BJ (cell line): ENCODE measurements around the gene OMA1. TPM values are rescaled to one million over a fixed set of nuclear protein-coding genes. Genes with fewer than 3 reads are reported as not detected.

ENCODE experiments used
- CTCF ChIA-PET: fragments of 350-600 bp; formaldehyde crosslinking; extraction: SDS; loops from one replicate; lab custom pipeline; 2021; ENCODE audit warnings: antibody characterized with exemption, inconsistent platforms; lab: Yijun Ruan, JAX
- POLR2A ChIA-PET: fragments of 300-600 bp; sonication (Branson Sonifier 250); formaldehyde crosslinking; extraction: SDS; loops from one replicate; lab custom pipeline; 2021; ENCODE audit warnings: antibody characterized with exemption; lab: Charles Lee
- DNase-seq: peaks from one replicate; pipeline ENCODE4 v3.0.0-alpha.2; 2011; ENCODE audit warnings: low read depth
- H3K27me3 ChIP-seq: 2 replicates; pipeline ENCODE4 v1.6.0; 2011; ENCODE audit warnings: low read length; ENCODE audit not compliant: control insufficient read depth, insufficient read depth
- H3K36me3 ChIP-seq: 2 replicates; pipeline ENCODE4 v1.5.1; 2011; ENCODE audit warnings: low read length; ENCODE audit not compliant: control insufficient read depth, insufficient read depth
- H3K4me3 ChIP-seq: 2 replicates; pipeline ENCODE4 v1.5.1; 2011; ENCODE audit warnings: low read depth, mild to moderate bottlenecking, control low read depth, low read length
- CTCF ChIP-seq: IDR thresholded peaks from 2 replicates; pipeline ENCODE4 v1.5.1; 2011; ENCODE audit warnings: low read depth, mild to moderate bottlenecking, control low read depth, inconsistent platforms, low read length, moderate library complexity; ENCODE audit not compliant: insufficient read depth
- polyA plus RNA-seq: library from polyadenylated mRNA; depleted of rRNA; stranded (reverse); fragments of >200 nt; gene quantifications from 2 replicates; pipeline ENCODE4 v1.2.3, GENCODE V29; 2011

The OMA1 gene
- polyA plus RNA-seq, 1 experiment: 8.4 TPM

GRCh38 chr1:58460469-58460868, 86.1 kb downstream of the OMA1 start:
- Histone ChIP-seq H3K4me3 (no peak overlapping the region), H3K36me3 (no peaks in the 10 kb centered on the region), H3K27me3 (no peaks in the 10 kb centered on the region)
- no peak for TF ChIP-seq CTCF
- POLR2A ChIA-PET: no interaction called here
- no peak for DNase-seq
- CTCF ChIA-PET: no interaction called here

- TF ChIP-seq CTCF: no peak
- Histone ChIP-seq H3K27me3 (no peaks in the 10 kb centered on the region), H3K4me3 (no peak overlapping the region), H3K36me3 (no peaks in the 10 kb centered on the region)
- DNase-seq: no peak
- ChIA-PET POLR2A (no interaction called here), CTCF (no interaction called here)
Measured at GRCh38 chr1:58459911-58460310, 86.6 kb downstream of the OMA1 start.

- DNase-seq: no peak
Measured at GRCh38 chr1:58457023-58457635, 89.4 kb downstream of the OMA1 start.

GRCh38 chr1:58456470-58456869, 90.1 kb downstream of the OMA1 start:
- POLR2A ChIA-PET: no interaction called here
- Histone ChIP-seq H3K27me3 (no peaks in the 10 kb centered on the region), H3K4me3 (no peak overlapping the region), H3K36me3 (no peaks in the 10 kb centered on the region)
- DNase-seq: no peak
- no peak for TF ChIP-seq CTCF
- CTCF ChIA-PET: interaction anchor here (0.7 to 1.3 kb wide), 2 partner anchors 13 to 1621 kb away, joined by 3 read pairs; no protein-coding TSS in a partner anchor

More at GRCh38 chr1:58457023-58457635, 89.4 kb downstream of the OMA1 start:
- POLR2A ChIA-PET: no interaction called here
- CTCF ChIA-PET: interaction anchor here (0.7 to 1.3 kb wide), 2 partner anchors 12 to 1622 kb away, joined by 3 read pairs; no protein-coding TSS in a partner anchor
- no peaks in the 10 kb centered on the region for H3K27me3 ChIP-seq
- no peak overlapping the region for H3K4me3 ChIP-seq
- no peaks in the 10 kb centered on the region for H3K36me3 ChIP-seq
- no peak for TF ChIP-seq CTCF

GRCh38 chr1:58454807-58455206, 91.7 kb downstream of the OMA1 start:
- POLR2A ChIA-PET: no interaction called here
- CTCF ChIA-PET: no interaction called here
- TF ChIP-seq CTCF: no peak
- Histone ChIP-seq H3K27me3 (no peaks in the 10 kb centered on the region), H3K36me3 (no peaks in the 10 kb centered on the region), H3K4me3 (no peak overlapping the region)
- no peak for DNase-seq
